Spleen (tissue), 11 donors: Measurements from ENCODE around the gene MYL3. TPM values are rescaled to one million over a fixed set of nuclear protein-coding genes. Genes with fewer than 3 reads are reported as not detected.

ENCODE experiments used
- DNase-seq: peaks from one replicate; pipeline ENCODE4 v3.0.0-alpha.2; 2020
- H3K27ac ChIP-seq, 8 donors: fragments of 200-600 bp; sonication (generic) in 7 of 8; 1 replicate in 4 of 8; 2 replicates in 4 of 8; pipeline versions ENCODE4 v1.5.0 to v1.8.0; 2016 to 2021; ENCODE audit warnings: inconsistent platforms in 4 of 8, mild to moderate bottlenecking in 4 of 8, moderate library complexity in 1 of 8
- H3K27me3 ChIP-seq, 7 donors: fragments of 200-600 bp; sonication (generic) in 6 of 7; replicated peaks in 1 of 7; 1 replicate in 4 of 7; 2 replicates in 3 of 7; pipeline versions ENCODE4 v1.5.0 to v1.8.0; 2016 to 2021; ENCODE audit warnings: inconsistent platforms in 3 of 7, mild to moderate bottlenecking in 1 of 7
- H3K36me3 ChIP-seq, 6 donors: fragments of 200-600 bp; sonication (generic) in 5 of 6; 1 replicate in 4 of 6; 2 replicates in 2 of 6; pipeline versions ENCODE4 v1.5.0 to v1.8.0; 2016 to 2021; ENCODE audit warnings: inconsistent platforms in 2 of 6
- H3K4me1 ChIP-seq, 6 donors: fragments of 200-600 bp; sonication (generic) in 5 of 6; 1 replicate in 3 of 6; 2 replicates in 3 of 6; pipeline versions ENCODE4 v1.5.0 to v1.8.0; 2016 to 2021; ENCODE audit warnings: inconsistent platforms in 3 of 6
- H3K4me3 ChIP-seq, 8 donors: fragments of 200-600 bp; sonication (generic) in 7 of 8; 1 replicate in 4 of 8; 2 replicates in 4 of 8; pipeline versions ENCODE4 v1.5.0 to v1.8.0; 2016 to 2021; ENCODE audit warnings: inconsistent platforms in 4 of 8, mild to moderate bottlenecking in 4 of 8, moderate library complexity in 2 of 8
- H3K9me3 ChIP-seq, 8 donors: fragments of 200-600 bp; sonication (generic) in 7 of 8; 1 replicate in 4 of 8; 2 replicates in 4 of 8; pipeline versions ENCODE4 v1.5.0 to v1.8.0; 2016 to 2021; ENCODE audit warnings: inconsistent platforms in 4 of 8
- CTCF ChIP-seq, 11 experiments: fragments of 200-600 bp in 7 of 11; fragments of 450-650 bp in 4 of 11; sonication (generic) in 4 of 11; IDR thresholded peaks in 8 of 11; conservative IDR thresholded peaks in 3 of 11; 1 replicate in 7 of 11; 2 replicates in 4 of 11; pipeline versions ENCODE4 v1.4.0 to v1.8.0; 2016 to 2021; ENCODE audit warnings: antibody characterized with exemption in 11 of 11, inconsistent platforms in 4 of 11, mild to moderate bottlenecking in 1 of 11
- POLR2A ChIP-seq, 3 donors: fragments of 450-650 bp; IDR thresholded peaks; one replicate each; pipeline ENCODE4 v1.5.1; 2017; ENCODE audit warnings: antibody characterized with exemption in 3 of 3, mild to moderate bottlenecking in 1 of 3
- POLR2AphosphoS5 ChIP-seq, 3 donors: sonication (generic); formaldehyde crosslinking; IDR thresholded peaks; one replicate each; pipeline ENCODE4 v1.5.1; 2017; ENCODE audit warnings: antibody characterized with exemption in 3 of 3
- WGBS, 5 donors: extraction: QIAGEN DNeasy Blood & Tissue Kit in 3 of 5; methylation state at CpG; one replicate each; pipeline versions ENCODE4 v1.1.5 to v1.1.7; 2013 to 2018; 5-methylcytosine and 5-hydroxymethylcytosine counted together
- intact Hi-C: fragments of 100-400 bp; cut with DNase I; formaldehyde crosslinking; loops from one replicate; pipeline ENCODE4 v1.15.0; 2023; ENCODE audit warnings: low total_unique reads
- polyA plus RNA-seq, 3 donors: library from polyadenylated mRNA; stranded (reverse); fragments of 200-250 nt; gene quantifications; one replicate each; pipeline ENCODE4 v1.2.1, GENCODE V29; 2013
- total RNA-seq, 7 donors: library from RNA; depleted of rRNA in 3 of 7; stranded (reverse); fragments of >200 nt in 3 of 7; fragmentation: NEBNext Ultra II Directional in 4 of 7; extraction: Animal tissue kit (Norgen Biotek cat#: 25700) in 4 of 7; gene quantifications; one replicate each; pipeline versions ENCODE4 v1.1.0 to v1.2.1, GENCODE V29; 2016 to 2021
- donor health status: healthy with polysubstance abuse.
- donor health status: DM: no; HTN: no; CAD: no; lungs with moderate emphysema.
- donor health status: DM: no; HTN: no; CAD: no.
- donor health status: Bipolar disorder and iron deficiency.
- donor health status: healthy.
- donor health status: DM: no; HTN: no; CAD: no.
- donor health status: DM: yes; HTN: yes; CAD: no.

The MYL3 gene
- total and polyA plus RNA-seq, 10 donors = 1.9 to 16.2 (median 6.0) TPM

GRCh38 chr3:46901591-46902187, 38.4 kb upstream of the MYL3 start:
- no peak overlapping the region for H3K27ac ChIP-seq
- H3K4me3 ChIP-seq = no peak overlapping the region
- TF ChIP-seq POLR2A (IDR thresholded peaks at IDR 0.05) (no peak), POLR2AphosphoS5 (IDR thresholded peaks at IDR 0.05) (peak in 1 of 3 donors; percentile 54), CTCF (IDR thresholded peaks at IDR 0.05 in 8 of 11, conservative IDR thresholded peaks at IDR 0.05 in 3 of 11) (no peak)
- H3K9me3 ChIP-seq = no peaks in the 10 kb centered on the region
- no peaks in the 10 kb centered on the region for H3K36me3 ChIP-seq
- WGBS, 5 donors = 86 to 94% (median 92%) methylated on average over 5 to 17 of the region's 17 CpGs
- peak; percentile 60 for DNase-seq
- intact Hi-C loops = no loop called here
- H3K27me3 ChIP-seq = peaks cover 0 to 23% (median 14%) of the 10 kb centered on the region in 7 donors
- H3K4me1 ChIP-seq = peaks cover 0 to 30% (median 14%) of the 10 kb centered on the region in 6 donors

DNA sequence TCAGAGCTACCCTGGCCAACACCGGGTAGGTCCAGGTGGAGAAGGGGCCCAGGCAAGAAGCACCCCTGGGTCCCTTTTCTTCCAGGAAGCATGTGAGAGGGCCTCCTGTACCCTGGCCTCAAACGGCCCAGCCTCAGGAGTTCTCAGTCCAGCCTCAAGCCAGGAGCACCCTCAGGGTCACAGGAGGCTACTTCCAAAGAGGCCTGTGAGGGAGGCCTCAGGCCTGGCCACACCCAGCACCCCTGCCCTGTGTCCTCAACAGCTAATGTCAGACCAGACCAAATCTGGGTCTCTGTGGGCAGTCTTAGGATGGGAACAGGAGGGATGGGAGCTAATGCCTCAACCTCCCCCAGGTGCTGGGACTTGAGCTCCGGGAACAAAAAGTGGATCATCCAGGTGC, 37.8 kb upstream of the MYL3 start:
- Histone ChIP-seq H3K9me3 (no peaks in the 10 kb centered on the region), H3K4me3 (no peak overlapping the region), H3K27ac (no peak overlapping the region), H3K36me3 (no peaks in the 10 kb centered on the region), H3K4me1 (peaks cover 0 to 30% (median 14%) of the 10 kb centered on the region in 6 donors), H3K27me3 (peaks cover 0 to 23% (median 14%) of the 10 kb centered on the region in 7 donors)
- DNase-seq = peak; percentile 51
- TF ChIP-seq POLR2AphosphoS5 (IDR thresholded peaks at IDR 0.05) (no peak), CTCF (IDR thresholded peaks at IDR 0.05 in 8 of 11, conservative IDR thresholded peaks at IDR 0.05 in 3 of 11) (no peak), POLR2A (IDR thresholded peaks at IDR 0.05) (no peak)
- 76 to 100% (median 91%) methylated on average over 1 to 3 of the region's 3 CpGs for WGBS, 5 donors
- intact Hi-C loops = no loop called here

- Histone ChIP-seq H3K27me3 (peaks cover 0 to 26% (median 14%) of the 10 kb centered on the region in 7 donors), H3K27ac (no peak overlapping the region), H3K4me1 (peaks cover 0 to 32% (median 14%) of the 10 kb centered on the region in 6 donors), H3K36me3 (no peaks in the 10 kb centered on the region), H3K9me3 (no peaks in the 10 kb centered on the region), H3K4me3 (no peak overlapping the region)
- 90 to 97% (median 93%) methylated on average over 6 of the region's 6 CpGs for WGBS, 5 donors
- TF ChIP-seq POLR2AphosphoS5 (IDR thresholded peaks at IDR 0.05) = no peak
- DNase-seq = peak; percentile 35
- intact Hi-C loops = no loop called here
Measured at GRCh38 chr3:46900356-46900755, 37.1 kb upstream of the MYL3 start.

DNA sequence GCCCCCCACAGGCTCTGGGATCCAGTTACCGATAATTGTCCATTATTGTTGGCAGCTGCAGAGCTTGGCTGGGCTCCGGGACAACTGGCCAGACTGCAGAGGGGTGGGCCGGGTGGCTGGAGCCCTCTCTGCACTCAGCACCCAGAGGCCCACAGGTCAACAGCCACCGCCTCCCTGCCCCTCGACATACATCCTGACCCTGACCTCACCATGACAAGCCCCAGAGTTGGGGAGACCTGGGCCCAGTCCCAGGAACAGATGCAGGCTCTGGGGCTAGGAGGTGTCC, 36.7 kb upstream of the MYL3 start:
- intact Hi-C loops = no loop called here
- DNase-seq = peak; percentile 64
- H3K27ac ChIP-seq = no peak overlapping the region
- no peaks in the 10 kb centered on the region for H3K9me3 ChIP-seq
- H3K4me1 ChIP-seq = peaks cover 0 to 36% (median 14%) of the 10 kb centered on the region in 6 donors
- H3K36me3 ChIP-seq = no peaks in the 10 kb centered on the region
- WGBS, 5 donors = 78 to 89% (median 87%) methylated on average over 3 to 5 of the region's 5 CpGs
- H3K27me3 ChIP-seq = peaks cover 0 to 31% (median 14%) of the 10 kb centered on the region in 7 donors
- H3K4me3 ChIP-seq = no peak overlapping the region
- TF ChIP-seq POLR2AphosphoS5 (IDR thresholded peaks at IDR 0.05) = no peak
- TF ChIP-seq POLR2A (IDR thresholded peaks at IDR 0.05) = no peak
- TF ChIP-seq CTCF (IDR thresholded peaks at IDR 0.05 in 8 of 11, conservative IDR thresholded peaks at IDR 0.05 in 3 of 11) = no peak
